LNCaP clone FGC (cell line): ENCODE results near the gene PPP6R3.

ENCODE experiments used
- DNase-seq: peaks from one replicate; pipeline ENCODE4 v3.0.0-alpha.2; 2011; ENCODE audit warnings: low read depth
- H3K4me3 ChIP-seq: 2 replicates; pipeline ENCODE4 v1.5.1; 2011; ENCODE audit warnings: mild to moderate bottlenecking, low read depth, low read length, control low read depth
- CTCF ChIP-seq: IDR thresholded peaks from 2 replicates; pipeline ENCODE4 v1.5.1; 2012; ENCODE audit warnings: mild to moderate bottlenecking; ENCODE audit not compliant: control insufficient read depth, insufficient read depth; ENCODE audit errors: extremely low read depth

PPP6R3 gene

DNA sequence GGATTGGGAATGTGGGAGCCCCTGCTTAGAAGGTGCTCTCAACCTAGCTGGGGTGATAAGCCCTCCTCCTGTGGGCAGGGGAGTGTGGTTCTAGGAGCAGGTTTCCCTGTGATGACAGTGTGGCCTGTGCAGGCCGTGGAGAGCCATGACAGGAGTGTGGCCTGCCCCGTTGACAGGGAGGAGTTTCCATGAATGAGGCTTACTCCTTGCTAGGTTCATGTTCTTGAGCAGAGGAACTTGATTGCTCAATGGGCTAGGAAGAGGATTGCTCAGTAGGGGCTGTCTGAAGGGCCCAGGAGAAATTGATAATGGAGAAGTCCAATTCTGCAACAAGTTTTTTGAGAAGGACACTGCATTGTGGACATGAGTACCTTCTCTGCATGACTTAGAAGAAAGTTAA, 92.0 kb downstream of the PPP6R3 start:
- H3K4me3 ChIP-seq = no peak overlapping the region
- no peak for DNase-seq
- no peak for TF ChIP-seq CTCF

DNA sequence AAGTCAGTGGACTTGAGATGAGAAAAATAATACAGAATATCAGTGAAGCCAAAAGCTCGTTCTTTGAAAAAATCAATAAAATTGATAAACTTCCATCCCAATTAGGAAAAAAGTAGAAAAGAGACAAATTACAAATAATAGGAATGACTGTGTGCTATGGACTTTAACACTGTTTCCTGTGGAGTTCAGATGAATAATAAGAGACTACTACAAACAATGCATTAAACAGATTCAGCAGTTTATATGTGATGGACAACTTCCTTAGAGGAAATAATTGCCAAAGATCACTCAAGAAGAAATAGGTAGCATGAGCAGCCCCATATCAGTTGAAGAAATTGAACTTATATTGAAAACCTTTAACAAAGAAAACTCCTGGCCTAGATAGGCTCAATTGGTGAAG, 99.7 kb downstream of the PPP6R3 start:
- DNase-seq = no peak
- H3K4me3 ChIP-seq = no peak overlapping the region
- TF ChIP-seq CTCF = no peak

GRCh38 chr11:68563454-68563853, 102.9 kb downstream of the PPP6R3 start:
- no peak for DNase-seq
- no peak overlapping the region for H3K4me3 ChIP-seq
- no peak for TF ChIP-seq CTCF

DNA sequence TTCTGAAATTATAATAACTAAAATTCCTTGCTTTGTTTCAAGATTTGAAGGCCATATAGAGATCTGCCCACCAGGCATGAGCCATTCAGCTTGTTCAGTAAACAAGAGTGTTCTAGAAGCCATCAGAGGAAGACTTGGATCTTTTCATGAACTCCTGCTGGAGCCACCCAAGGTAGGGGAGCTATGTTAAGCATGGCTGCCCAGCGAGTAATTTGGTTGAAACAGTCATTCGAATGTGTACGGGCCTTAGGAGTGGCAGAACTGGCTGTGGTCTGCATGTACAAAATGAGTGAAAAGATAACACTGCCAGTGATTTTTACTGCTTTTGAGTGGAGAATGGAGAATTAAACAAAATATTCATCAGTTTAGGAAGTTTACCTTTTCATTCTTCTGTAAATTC, 103.7 kb downstream of the PPP6R3 start:
- DNase-seq = no peak
- no peak overlapping the region for H3K4me3 ChIP-seq
- TF ChIP-seq CTCF = no peak

DNA sequence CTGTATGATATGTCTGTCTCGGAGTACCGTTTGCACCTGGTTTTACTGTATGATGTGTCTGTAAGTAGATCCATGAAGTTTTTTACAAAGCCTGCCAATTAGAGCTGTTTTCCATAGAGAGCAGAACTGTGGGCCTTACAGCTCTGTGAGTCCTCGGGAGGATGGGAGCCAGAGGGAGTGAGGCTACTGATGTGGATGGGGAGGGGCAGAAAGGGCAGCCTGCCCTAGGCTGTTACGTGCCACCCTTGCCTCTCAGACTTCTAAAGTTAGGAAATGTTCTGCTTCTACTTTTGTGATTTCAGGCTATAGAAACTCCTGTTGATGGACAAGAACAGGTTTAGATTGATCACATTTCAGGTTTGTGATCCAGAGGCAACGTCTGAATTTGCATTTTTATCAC, 105.2 kb downstream of the PPP6R3 start:
- no peak for TF ChIP-seq CTCF
- no peak for DNase-seq
- H3K4me3 ChIP-seq = no peak overlapping the region

DNA sequence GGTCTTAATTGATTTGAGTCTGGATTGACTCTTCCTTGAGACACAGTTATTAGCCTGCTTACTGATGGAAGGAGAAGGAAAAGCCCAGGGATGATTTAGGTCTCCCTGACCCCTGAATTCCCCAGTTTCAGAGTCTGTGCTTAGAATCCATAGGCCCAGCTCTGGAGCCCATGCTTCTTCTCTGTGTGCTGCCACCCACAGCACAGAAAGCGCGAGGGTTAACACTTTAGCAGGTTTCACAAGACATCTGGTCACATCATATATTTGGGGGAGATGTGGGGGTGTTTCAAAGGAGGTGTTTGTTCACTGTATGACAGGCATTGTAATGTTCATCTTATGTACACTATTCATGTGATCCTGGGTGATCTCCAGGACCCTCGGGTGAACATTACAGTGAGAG, 107.0 kb downstream of the PPP6R3 start:
- no peak for TF ChIP-seq CTCF
- no peak for DNase-seq
- H3K4me3 ChIP-seq = no peak overlapping the region

DNA sequence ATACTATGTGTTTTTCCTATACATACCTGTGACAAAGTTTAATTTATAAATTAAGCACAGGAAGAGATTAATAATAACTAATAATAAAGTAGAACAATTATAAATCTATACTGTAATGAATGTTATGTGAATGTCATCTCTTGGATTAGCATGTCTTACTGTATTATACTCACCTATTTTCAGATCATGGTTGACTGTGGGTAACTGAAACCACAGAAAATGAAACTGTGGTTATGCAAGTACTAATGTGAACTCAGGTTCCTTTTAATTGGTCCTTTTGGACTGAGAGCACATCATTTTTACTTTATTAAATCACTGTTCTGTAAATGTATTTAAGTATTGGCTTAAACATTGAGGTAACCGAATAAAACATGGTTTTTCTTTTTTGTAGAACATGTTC, 108.8 kb downstream of the PPP6R3 start:
- TF ChIP-seq CTCF = no peak
- no peak overlapping the region for H3K4me3 ChIP-seq
- DNase-seq = no peak
